K562 (cell line): ENCODE results near the gene SRGAP3. TPM values are rescaled to one million over a fixed set of nuclear protein-coding genes. Genes with fewer than 3 reads are reported as not detected.

ENCODE experiments used
- ARNT ChIP-seq, 2 experiments: fragments of 450-650 bp; IDR thresholded peaks; 2 replicates each; pipeline ENCODE4 v1.6.1; 2016; ENCODE audit warnings: mild to moderate bottlenecking in 1 of 2
- E2F1 ChIP-seq: sonication (generic); formaldehyde crosslinking; IDR thresholded peaks from 2 replicates; pipeline ENCODE4 v1.8.1; 2023; ENCODE audit warnings: mild to moderate bottlenecking, missing genetic modification reagents, moderate library complexity
- E4F1 ChIP-seq: fragments of 250-450 bp; sonication (Bioruptor Pico); IDR thresholded peaks from 2 replicates; pipeline ENCODE4 v1.5.0; 2021; ENCODE audit warnings: mild to moderate bottlenecking, borderline replicate concordance
- HSF4 ChIP-seq: fragments of 250-450 bp; sonication (Bioruptor Pico); IDR thresholded peaks from 2 replicates; pipeline ENCODE4 v2.1.2; 2022; ENCODE audit warnings: mild to moderate bottlenecking, moderate library complexity, borderline replicate concordance
- MAFF ChIP-seq: IDR thresholded peaks from 2 replicates; pipeline ENCODE4 v1.6.1; 2012; ENCODE audit warnings: low read length, improper control_type of control experiment
- NFE2L1 ChIP-seq: fragments of 450-650 bp; IDR thresholded peaks from 2 replicates; pipeline ENCODE4 v1.6.1; 2016; ENCODE audit warnings: missing genetic modification characterization, low read depth, mild to moderate bottlenecking, missing compliant biosample characterization, moderate library complexity, borderline replicate concordance
- REST ChIP-seq, 2 experiments: fragments of 450-650 bp; formaldehyde crosslinking in 1 of 2; IDR thresholded peaks; 2 replicates each; pipeline versions ENCODE4 v1.4.0 to v1.6.1; 2014 to 2020; ENCODE audit warnings: mild to moderate bottlenecking in 2 of 2, borderline replicate concordance in 1 of 2, low read depth in 1 of 2
- SNIP1 ChIP-seq: fragments of 450-650 bp; IDR thresholded peaks from 2 replicates; pipeline ENCODE4 v1.7.1; 2017; ENCODE audit warnings: low read depth, mild to moderate bottlenecking
- STAT5B ChIP-seq: fragments of 250-450 bp; sonication (Bioruptor Pico); IDR thresholded peaks from 2 replicates; pipeline ENCODE4 v1.8.0; 2021; ENCODE audit warnings: mild to moderate bottlenecking, inconsistent platforms
- TRIM25 ChIP-seq: fragments of 450-650 bp; IDR thresholded peaks from 2 replicates; pipeline ENCODE4 v1.7.0; 2016; ENCODE audit warnings: borderline replicate concordance
- ZNF3 ChIP-seq: fragments of 250-450 bp; sonication (Bioruptor Pico); IDR thresholded peaks from 2 replicates; pipeline ENCODE4 v1.5.0; 2021; ENCODE audit warnings: mild to moderate bottlenecking, moderate library complexity
- ZNF57 ChIP-seq: fragments of 450-650 bp; formaldehyde crosslinking; IDR thresholded peaks from 2 replicates; pipeline ENCODE4 v1.4.0; 2020; ENCODE audit warnings: mild to moderate bottlenecking, moderate library complexity
- polyA plus RNA-seq, 8 experiments: library from polyadenylated mRNA; depleted of rRNA in 4 of 8; stranded (reverse) in 5 of 8; unstranded in 3 of 8; fragments of >200 nt; fragmentation: Nextera tagmentation in 2 of 8; fragmentation: Illumina TruSeq in 1 of 8; extraction: Ambion mirVana in 2 of 8; extraction: Trizol in 1 of 8; gene quantifications; 2 replicates each; pipeline versions ENCODE4 v1.2.1 to v1.2.3, GENCODE V29; 2011 to 2014; ENCODE audit warnings: inconsistent platforms in 1 of 8, missing spikeins in 1 of 8
- total RNA-seq, 7 experiments: library from RNA; depleted of rRNA in 6 of 7; stranded (reverse); fragments of >200 nt in 6 of 7; fragmentation: Illumina TruSeq in 2 of 7; extraction: Trizol in 2 of 7; gene quantifications; 2 replicates each; pipeline versions ENCODE4 v1.2.1 to v1.2.3, GENCODE V29; 2011 to 2021; ENCODE audit warnings: low replicate concordance in 1 of 7

Gene SRGAP3
- total and polyA plus RNA-seq, 9 of the 15 experiments (the other 6 are each of a cell fraction or from before 2014, with no cell fraction given), result 0.11 to 0.85 (median 0.35) TPM; not detected in 2

GRCh38 chr3:9251055-9251786 lies 1.8 kb upstream of the SRGAP3 start (continued):
- TF ChIP-seq REST (IDR thresholded peaks at IDR 0.05; ENCODE audit: borderline replicate concordance), result no peak
- TF ChIP-seq REST (CRISPR knock-in tag; IDR thresholded peaks at IDR 0.05; ENCODE audit: low read depth), result no peak
- TF ChIP-seq ZNF57 (CRISPR knock-in tag), result no peak
- no peak for TF ChIP-seq STAT5B
- no peak for TF ChIP-seq MAFF
- no peak for TF ChIP-seq E4F1 (CRISPR knock-in tag)
- TF ChIP-seq ARNT (IDR thresholded peaks at IDR 0.05), result no peak
- TF ChIP-seq HSF4, result no peak
- TF ChIP-seq SNIP1, result no peak
- no peak for TF ChIP-seq TRIM25
- no peak for TF ChIP-seq E2F1 (CRISPR knock-in tag)
- no peak for TF ChIP-seq NFE2L1 (tag)
- no peak for TF ChIP-seq ZNF3
